Pancreas (tissue), 10 donors: Measurements from ENCODE around the gene FAM25A. TPM values are rescaled to one million over a fixed set of nuclear protein-coding genes. Genes with fewer than 3 reads are reported as not detected.
"Not testable (repeated sequence)": the region's sequence is repeated elsewhere in the genome, so short reads cannot be mapped to it uniquely, and the experiment has no call there.

Experiments used
- ATAC-seq, 4 donors: fragments of 200-7000 bp; cut with Tn5 transposase; one replicate each; pipeline versions ENCODE4 v1.8.0 to v1.9.1; 2020; ENCODE audit warnings: mild to moderate bottlenecking in 4 of 4, moderate library complexity in 4 of 4
- DNase-seq, 6 donors: peaks; one replicate each; pipeline ENCODE4 v3.0.0-alpha.2; 2020
- FAIRE-seq: peaks from 2 replicates; lab custom pipeline; 2012; peaks lifted over from hg19 to GRCh38; lab: Jason Lieb, UNC
- H3K27ac ChIP-seq, 4 donors: fragments of 200-600 bp; sonication (generic); 1 replicate in 3 of 4; 2 replicates in 1 of 4; pipeline versions ENCODE4 v1.5.0 to v1.8.0; 2020
- H3K27me3 ChIP-seq, 4 donors: fragments of 200-600 bp; one replicate each; pipeline ENCODE4 v1.8.0; 2021
- H3K36me3 ChIP-seq, 3 donors: fragments of 200-600 bp; sonication (generic) in 1 of 3; one replicate each; pipeline versions ENCODE4 v1.5.0 to v1.8.0; 2020 to 2021
- H3K4me1 ChIP-seq, 3 donors: fragments of 200-600 bp; one replicate each; pipeline ENCODE4 v1.8.0; 2021
- H3K4me3 ChIP-seq, 4 donors: fragments of 200-600 bp; sonication (generic) in 2 of 4; one replicate each; pipeline versions ENCODE4 v1.5.0 to v1.8.0; 2020 to 2021
- H3K9me3 ChIP-seq, 4 donors: fragments of 200-600 bp; one replicate each; pipeline ENCODE4 v1.8.0; 2021
- WGBS, 2 donors: extraction: QIAGEN DNeasy Blood & Tissue Kit; methylation state at CpG; one replicate each; pipeline ENCODE4 v1.1.7; 2013; 5-methylcytosine and 5-hydroxymethylcytosine counted together
- intact Hi-C, 3 donors: fragments of 100-400 bp; cut with DNase I; formaldehyde crosslinking; loops; one replicate each; pipeline versions ENCODE4 v1.11.1 to v1.14.2; 2022
- polyA plus RNA-seq, 2 donors: library from polyadenylated mRNA; stranded (reverse); fragments of 200-250 nt; gene quantifications; one replicate each; pipeline ENCODE4 v1.2.3, GENCODE V29; 2013
- total RNA-seq, 6 donors: library from RNA; stranded (reverse); fragmentation: NEBNext Ultra II Directional in 4 of 6; extraction: Animal tissue kit (Norgen Biotek cat#: 25700) in 4 of 6; gene quantifications; one replicate each; pipeline versions ENCODE4 v1.2.1 to v1.2.4, GENCODE V29; 2021 to 2023
- donor health status: healthy with polysubstance abuse.
- donor health status: DM: no; HTN: no; CAD: no; lungs with moderate emphysema.
- donor health status: DM: no; HTN: no; CAD: no.
- donor health status: control.
- donor health status: control.
- donor health status: Bipolar disorder and iron deficiency.
- donor health status: DM: yes; HTN: yes; CAD: no.
- donor health status: DM: no; HTN: no; CAD: no.
- donor health status: DM: no; HTN: no; CAD: no.
- donor health status: DM: yes; HTN: yes; CAD: no.

The FAM25A gene
- total and polyA plus RNA-seq, 8 donors, result 1.0 TPM; not detected in 7

GRCh38 chr10:87009134-87009696 lies 10.9 kb upstream of the FAM25A start:
- 94 to 97% methylated on average over 13 to 18 of the region's 18 CpGs for WGBS, 2 donors
- FAIRE-seq, result not testable (repeated sequence)

GRCh38 chr10:87013528-87013927 lies 6.6 kb upstream of the FAM25A start:
- H3K4me1 ChIP-seq, H3K27ac ChIP-seq, DNase-seq, FAIRE-seq, H3K9me3 ChIP-seq, H3K4me3 ChIP-seq, H3K27me3 ChIP-seq, intact Hi-C loops, H3K36me3 ChIP-seq, ATAC-seq: not testable (repeated sequence)
- 57 to 77% methylated on average over 3 of the region's 3 CpGs for WGBS, 2 donors

More at GRCh38 chr10:87009134-87009696, 10.9 kb upstream of the FAM25A start:
- ATAC-seq, H3K27ac ChIP-seq, intact Hi-C loops, H3K4me1 ChIP-seq, H3K27me3 ChIP-seq, H3K4me3 ChIP-seq, H3K36me3 ChIP-seq, H3K9me3 ChIP-seq, DNase-seq: not testable (repeated sequence)

- 80 to 86% methylated on average over 8 to 9 of the region's 10 CpGs for WGBS, 2 donors
- DNase-seq, H3K36me3 ChIP-seq, H3K4me1 ChIP-seq, H3K27ac ChIP-seq, H3K4me3 ChIP-seq, H3K27me3 ChIP-seq, H3K9me3 ChIP-seq, ATAC-seq, intact Hi-C loops, FAIRE-seq: not testable (repeated sequence)
These were observed 4.9 kb upstream of the FAM25A start for GRCh38 chr10:87014986-87015716.

- FAIRE-seq, H3K9me3 ChIP-seq, intact Hi-C loops, H3K27me3 ChIP-seq, H3K36me3 ChIP-seq, ATAC-seq, H3K4me3 ChIP-seq, H3K27ac ChIP-seq, H3K4me1 ChIP-seq: not testable (repeated sequence)
- DNase-seq, result peak in 1 of 6 donors; percentile 39
- WGBS, 2 donors, result 78 to 80% methylated on average over 6 of the region's 6 CpGs
These were observed 2.0 kb upstream of the FAM25A start for GRCh38 chr10:87018127-87018526.

- peak in 1 of 6 donors; percentile 60 for DNase-seq
- WGBS, 2 donors, result 81 to 83% methylated on average over 6 of the region's 6 CpGs
- not testable (repeated sequence) for ATAC-seq
These were observed 1.0 kb upstream of the FAM25A start for GRCh38 chr10:87019066-87019465.

GRCh38 chr10:87019504-87019903 lies 590 bp upstream of the FAM25A start:
- ATAC-seq, H3K36me3 ChIP-seq, DNase-seq, H3K27ac ChIP-seq, H3K9me3 ChIP-seq, intact Hi-C loops, FAIRE-seq, H3K27me3 ChIP-seq, H3K4me1 ChIP-seq, H3K4me3 ChIP-seq: not testable (repeated sequence)
- 77 to 92% methylated on average over 1 of the region's 1 CpG for WGBS, 2 donors

More at GRCh38 chr10:87019066-87019465, 1.0 kb upstream of the FAM25A start:
- FAIRE-seq, H3K27ac ChIP-seq, H3K27me3 ChIP-seq, H3K36me3 ChIP-seq, H3K4me1 ChIP-seq, H3K4me3 ChIP-seq, H3K9me3 ChIP-seq, intact Hi-C loops: not testable (repeated sequence)

GRCh38 chr10:87025285-87025958 lies 5.3 kb downstream of the FAM25A start:
- FAIRE-seq, H3K27me3 ChIP-seq, H3K4me1 ChIP-seq, H3K9me3 ChIP-seq, ATAC-seq, H3K4me3 ChIP-seq, H3K27ac ChIP-seq, DNase-seq, intact Hi-C loops, H3K36me3 ChIP-seq: not testable (repeated sequence)
- whole genome bisulfite sequencing, 2 donors, result 78 to 82% methylated on average over 5 of the region's 5 CpGs

- H3K9me3 ChIP-seq, H3K4me1 ChIP-seq, intact Hi-C loops, H3K36me3 ChIP-seq, H3K27ac ChIP-seq, DNase-seq, ATAC-seq, H3K27me3 ChIP-seq, H3K4me3 ChIP-seq, FAIRE-seq: not testable (repeated sequence)
- 92% methylated on average over 17 of the region's 17 CpGs for WGBS, 2 donors
These were observed 6.8 kb downstream of the FAM25A start for GRCh38 chr10:87026747-87027508.

- FAIRE-seq, H3K4me3 ChIP-seq, H3K4me1 ChIP-seq, intact Hi-C loops, H3K27ac ChIP-seq, H3K36me3 ChIP-seq, ATAC-seq, DNase-seq, H3K9me3 ChIP-seq, H3K27me3 ChIP-seq: not testable (repeated sequence)
- 95 to 100% methylated on average over 1 of the region's 1 CpG for WGBS, 2 donors
These were observed 10.3 kb downstream of the FAM25A start for GRCh38 chr10:87030419-87030818.
